C4-2B (cell line): Measurements from ENCODE around the gene ACSL4.

ENCODE experiments used
- H3K27ac ChIP-seq: fragments of 450-650 bp; 2 replicates; pipeline ENCODE4 v1.5.1; 2017
- CTCF ChIP-seq: fragments of 450-650 bp; conservative IDR thresholded peaks from 2 replicates; pipeline ENCODE4 v1.5.1; 2017; ENCODE audit warnings: mild to moderate bottlenecking
- ZFX ChIP-seq: fragments of 450-650 bp; IDR thresholded peaks from 2 replicates; pipeline ENCODE4 v1.6.1; 2017

Gene ACSL4

GRCh38 chrX:109629310-109629709, 103.7 kb downstream of the ACSL4 start:
- TF ChIP-seq CTCF (no peak), ZFX (no peak)

DNA sequence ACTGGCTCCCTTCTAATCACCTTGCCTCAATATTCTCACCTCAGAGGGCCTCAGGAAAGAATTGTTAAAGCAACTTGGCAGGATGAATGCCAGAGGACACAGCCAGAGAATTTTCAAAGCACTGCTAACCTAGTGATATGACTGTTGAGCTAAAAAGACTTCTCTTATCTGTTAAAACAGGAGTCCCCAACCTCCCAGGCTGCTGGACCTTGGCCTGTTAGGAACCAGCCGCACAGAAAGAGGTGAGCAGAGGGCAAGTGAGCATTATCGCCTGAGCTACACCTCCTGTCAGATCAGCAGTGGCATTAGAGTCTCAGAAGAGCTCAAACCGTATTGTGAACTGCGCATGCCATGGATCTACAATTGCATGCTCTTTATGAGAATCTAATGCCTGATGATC, 106.4 kb downstream of the ACSL4 start:
- H3K27ac ChIP-seq, result no peak overlapping the region
- TF ChIP-seq ZFX (no peak), CTCF (no peak)

More at GRCh38 chrX:109629310-109629709, 103.7 kb downstream of the ACSL4 start:
- no peak overlapping the region for H3K27ac ChIP-seq

DNA sequence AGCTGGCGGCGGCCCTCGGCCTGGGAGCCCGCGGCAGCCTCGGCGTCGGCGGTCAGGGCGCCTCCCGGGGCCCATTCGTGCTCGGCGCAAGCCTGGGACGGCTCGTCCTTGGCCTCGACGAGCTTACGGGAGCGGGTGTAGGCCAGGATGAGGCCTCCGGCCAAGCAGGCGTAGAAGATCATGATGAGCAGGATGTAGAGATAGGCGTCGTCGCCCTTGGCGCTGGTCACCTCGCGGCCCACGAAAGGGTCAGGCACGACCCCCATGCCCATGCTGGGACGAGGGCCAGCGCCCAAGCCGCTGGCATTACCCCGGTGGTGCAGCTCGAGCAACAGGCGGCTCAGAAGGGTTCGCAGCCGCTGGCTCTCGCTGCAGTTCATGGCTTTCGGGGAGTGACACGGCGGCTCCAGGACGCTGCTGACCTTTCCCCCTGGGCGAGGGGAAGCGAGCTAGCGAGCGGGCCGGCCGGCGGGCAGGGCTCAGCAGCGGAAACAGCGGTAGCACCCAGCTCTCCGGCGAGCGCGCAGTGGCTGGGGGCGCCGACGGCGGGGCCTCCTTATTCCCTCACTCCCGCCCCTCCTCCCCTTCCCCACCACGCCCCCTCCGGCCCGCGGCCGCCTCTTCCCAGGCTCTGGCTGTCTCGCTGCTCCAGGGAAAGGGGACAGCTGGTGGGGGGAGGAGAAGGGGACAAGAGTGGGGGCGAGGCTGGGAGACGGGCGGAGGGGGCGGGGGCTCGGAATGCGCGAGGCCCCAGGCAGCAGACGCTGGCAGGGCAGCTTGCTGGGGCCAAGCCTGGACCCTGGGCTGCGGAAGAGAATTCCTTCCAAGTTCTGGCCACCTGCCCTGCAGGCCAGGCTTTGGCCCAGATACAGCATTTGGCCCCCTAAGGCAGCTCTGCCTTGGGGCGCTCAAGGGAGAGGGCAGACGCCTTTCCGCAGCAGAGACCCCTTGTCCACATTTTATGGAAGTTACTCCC, 108.1 kb downstream of the ACSL4 start, which contains the start of gene KCNE5:
KCNE5 (minus strand) TSS at position 532 of the 976 bp plus-strand sequence; CDS start at position 380, 152 bp downstream.
- no peak within 1 kb of the TSS for H3K27ac ChIP-seq
- TF ChIP-seq CTCF, result no peak
- TF ChIP-seq ZFX, result no peak

- no peak for TF ChIP-seq ZFX
- TF ChIP-seq CTCF, result no peak
- H3K27ac ChIP-seq, result no peak overlapping the region
These were observed 109.1 kb downstream of the ACSL4 start for GRCh38 chrX:109623997-109624396.

- H3K27ac ChIP-seq, result no peak overlapping the region
- TF ChIP-seq ZFX (no peak), CTCF (no peak)
These were observed 110.8 kb downstream of the ACSL4 start for GRCh38 chrX:109622270-109622669.

DNA sequence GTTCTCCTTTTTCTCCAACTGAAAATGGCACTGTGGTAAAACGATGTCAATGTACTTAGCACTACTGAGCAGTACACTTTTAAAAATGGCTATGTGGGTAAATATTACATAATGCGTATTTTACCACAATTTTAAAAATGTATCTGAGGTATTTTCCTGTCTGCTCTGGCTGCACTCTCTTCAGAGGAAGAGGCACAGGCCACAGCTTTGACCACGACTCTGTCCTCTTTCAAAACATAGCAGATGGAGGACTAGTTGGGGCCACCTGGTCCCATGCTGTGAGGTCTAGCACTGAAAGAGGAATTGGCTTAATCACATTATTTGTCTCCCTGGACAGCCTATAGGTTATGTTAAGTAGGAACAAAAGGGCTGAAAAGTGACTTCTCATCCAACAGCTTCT, 113.3 kb downstream of the ACSL4 start:
- H3K27ac ChIP-seq, result no peak overlapping the region
- TF ChIP-seq CTCF (no peak), ZFX (no peak)

- H3K27ac ChIP-seq, result no peak overlapping the region
- TF ChIP-seq CTCF (no peak), ZFX (no peak)
These were observed 118.1 kb downstream of the ACSL4 start for GRCh38 chrX:109614951-109615350.
